Measurements from ENCODE around the gene PCSK2. TPM values are rescaled to one million over a fixed set of nuclear protein-coding genes. Genes with fewer than 3 reads are reported as not detected.
A peak's percentile ranks its signal among the peaks of the same experiment; 100 is the strongest.

The PCSK2 gene
- total and polyA plus RNA-seq, 2 of the 8 experiments (the other 6 are each of a cell fraction or from before 2014, with no cell fraction given) = 1.9 to 4.2 TPM

GRCh38 chr20:17518339-17519052 is 291.7 kb downstream of the PCSK2 start:
- no peaks in the 10 kb centered on the region for H3K79me2 ChIP-seq (ENCODE audit: control insufficient read depth in 1 of 2, insufficient read depth in 2 of 2, low read length in 2 of 2)
- H3K9ac ChIP-seq (replicated peaks in 1 of 4; ENCODE audit: extremely low read depth in 1 of 4, low read depth in 3 of 4, low read length in 3 of 4) = no peak overlapping the region
- no peak overlapping the region for H2AFZ ChIP-seq (ENCODE audit: low read length)
- H3K36me3 ChIP-seq (ENCODE audit: control insufficient read depth in 2 of 4, insufficient read depth in 4 of 4, low read length in 3 of 4) = no peaks in the 10 kb centered on the region
- no peak overlapping the region for H4K91ac ChIP-seq (replicated peaks; ENCODE audit: insufficient read length, low read length)
- no peak overlapping the region for H4K5ac ChIP-seq (ENCODE audit: insufficient read length, low read depth, low read length)
- H3K4me1 ChIP-seq (replicated peaks in 1 of 4; ENCODE audit: control insufficient read depth in 3 of 4, insufficient read depth in 4 of 4, low read length in 3 of 4) = no peaks in the 10 kb centered on the region
- no peaks in the 10 kb centered on the region for H3K79me1 ChIP-seq (ENCODE audit: low read depth, low read length)
- FAIRE-seq (no peak), DNase-seq (ENCODE audit: low read depth in 1 of 2, low spot score in 2 of 2) (peak in 1 of 2 experiments; percentile 63)
- no peak overlapping the region for H2BK12ac ChIP-seq (ENCODE audit: low read depth, low read length)
- H3K27ac ChIP-seq (ENCODE audit: low read depth, low read length) = no peak overlapping the region
- no peak overlapping the region for H2BK15ac ChIP-seq (ENCODE audit: low read length)
- no peak overlapping the region for H3K4ac ChIP-seq (replicated peaks; ENCODE audit: insufficient read length, low read depth, low read length)
- no peak overlapping the region for H2BK120ac ChIP-seq (replicated peaks; ENCODE audit: low read depth, low read length)
- no peak overlapping the region for H3K4me2 ChIP-seq (ENCODE audit: insufficient read depth in 1 of 2, low read depth in 2 of 2, low read length in 2 of 2)
- H3K56ac ChIP-seq (replicated peaks; ENCODE audit: insufficient read length, low read depth, low read length) = no peak overlapping the region
- H2AK5ac ChIP-seq (ENCODE audit: low read depth, low read length) = no peak overlapping the region
- no peaks in the 10 kb centered on the region for H3K9me3 ChIP-seq (ENCODE audit: insufficient read depth in 2 of 2, low read depth in 1 of 2, low read length in 1 of 2)
- H3K23ac ChIP-seq (ENCODE audit: insufficient read length) = no peak overlapping the region
- H4K20me1 ChIP-seq (replicated peaks in 1 of 2; ENCODE audit: control insufficient read depth in 1 of 2, insufficient read depth in 2 of 2, low read length in 2 of 2) = no peaks in the 10 kb centered on the region
- H3K4me3 ChIP-seq (ENCODE audit: extremely low read depth in 1 of 4, insufficient read depth in 2 of 4, low read depth in 3 of 4, low read length in 4 of 4) = no peak overlapping the region
- ChIA-PET POLR2A (ENCODE audit: partially characterized antibody) (interaction anchor here (1.3 kb wide), 1 partner anchor 13 kb away, joined by 7 read pairs; the partner anchor contains the start of gene BFSP1), CTCF (ENCODE audit: partially characterized antibody) (interaction anchor here (0.9 to 3.0 kb wide), 4 partner anchors 10 to 100 kb away, joined by 3 to 15 read pairs (median 4); no protein-coding TSS in a partner anchor)
- no peak overlapping the region for H2BK5ac ChIP-seq (ENCODE audit: low read depth, low read length)
- H4K8ac ChIP-seq (ENCODE audit: extremely low read depth, insufficient read depth, low read length) = no peak overlapping the region
- no peaks in the 10 kb centered on the region for H3K23me2 ChIP-seq (ENCODE audit: low read depth, low read length)
- H3K18ac ChIP-seq (ENCODE audit: extremely low read depth, low read length) = no peak overlapping the region
- no peak overlapping the region for H2BK20ac ChIP-seq (ENCODE audit: low read length)
- H3K27me3 ChIP-seq (replicated peaks in 1 of 4; ENCODE audit: control insufficient read depth in 3 of 4, extremely low read depth in 1 of 4, insufficient read depth in 3 of 4, low read length in 3 of 4) = no peaks in the 10 kb centered on the region
- WGBS, 2 experiments (ENCODE audit: extremely low coverage in 1 of 2, insufficient coverage in 1 of 2, insufficient read length in 1 of 2, insufficient replicate concordance in 2 of 2, low coverage in 1 of 2, low lambda C conversion rate in 2 of 2, missing lambda C conversion rate in 1 of 2) = 80% methylated on average over 14 of the region's 14 CpGs; no CpG with 5 or more reads in 1 of the 2 experiments
- no peak overlapping the region for H3K14ac ChIP-seq (ENCODE audit: insufficient read length)
- no peak for TF ChIP-seq SP2 (IDR thresholded peaks at IDR 0.05; ENCODE audit: low read length)
- no peak for TF ChIP-seq RAD21 (IDR thresholded peaks at IDR 0.05 in 1 of 2, conservative IDR thresholded peaks at IDR 0.05 in 1 of 2; ENCODE audit: low read depth in 2 of 2, low read length in 2 of 2)
- TF ChIP-seq SP4 (IDR thresholded peaks at IDR 0.05; ENCODE audit: low read length) = no peak
- TF ChIP-seq USF2 (IDR thresholded peaks at IDR 0.05; ENCODE audit: low read length) = peak; percentile 75
- no peak for TF ChIP-seq POLR2A (IDR thresholded peaks at IDR 0.05; ENCODE audit: control extremely low read depth in 1 of 2, low read depth in 2 of 2, low read length in 2 of 2)
- TF ChIP-seq SIN3A (conservative IDR thresholded peaks at IDR 0.05 in 1 of 2, IDR thresholded peaks at IDR 0.05 in 1 of 2; ENCODE audit: low read depth in 1 of 2, low read length in 2 of 2) = no peak
- TF ChIP-seq EP300 (IDR thresholded peaks at IDR 0.05; ENCODE audit: borderline replicate concordance in 1 of 2, low read depth in 2 of 2, low read length in 2 of 2) = no peak
- TF ChIP-seq CTCF (IDR thresholded peaks at IDR 0.05; ENCODE audit: control extremely low read depth in 1 of 3, insufficient read depth in 1 of 3, low read depth in 1 of 3, low read length in 3 of 3) = no peak

All from H1 (cell line).